ENCODE results near the gene TMEM54.
A peak's percentile ranks its signal among the peaks of the same experiment; 100 is the strongest.

TMEM54 gene

DNA sequence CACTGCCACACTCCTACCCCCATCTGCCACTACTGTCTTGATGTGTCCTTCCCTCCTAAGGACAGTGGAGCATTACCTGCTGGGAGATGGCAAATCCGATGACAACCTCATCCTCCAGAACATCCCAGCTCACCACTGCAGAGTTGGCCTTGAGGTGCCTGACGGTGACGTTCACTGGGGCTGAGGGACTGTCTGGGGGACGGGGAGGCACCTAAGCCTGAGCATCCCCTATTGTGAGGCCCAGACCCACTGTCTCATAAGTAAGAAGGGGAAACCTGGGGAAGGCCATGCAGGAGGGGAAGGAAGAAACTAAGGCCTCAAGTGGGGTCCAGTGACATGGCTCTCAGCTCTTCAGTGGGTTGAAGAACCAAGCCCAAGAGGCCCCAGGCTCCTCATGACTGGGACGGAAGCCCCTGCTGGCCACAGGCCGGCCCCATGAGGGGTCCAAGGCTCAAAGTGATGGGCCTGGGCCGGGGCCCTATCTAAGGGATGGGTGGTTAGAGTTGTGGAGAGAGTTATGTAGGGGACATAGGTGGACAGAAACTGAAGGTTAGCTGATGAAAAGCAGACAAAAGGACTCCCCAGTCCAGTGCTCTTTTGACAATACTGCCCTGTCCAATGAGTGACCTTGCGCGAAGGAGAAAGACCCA, 32.3 kb downstream of the TMEM54 start:
- peaks cover 20% of the 10 kb centered on the region for H3K4me1 Mint-ChIP-seq
- peaks cover 13% of the 10 kb centered on the region for H3K36me3 Mint-ChIP-seq
- no peaks in the 10 kb centered on the region for H3K9me3 Mint-ChIP-seq
- peak overlapping the region; percentile 27 for H3K4me3 Mint-ChIP-seq
- H3K27me3 Mint-ChIP-seq = peaks cover 24% of the 10 kb centered on the region
- no peak overlapping the region for H3K27ac Mint-ChIP-seq

DNA sequence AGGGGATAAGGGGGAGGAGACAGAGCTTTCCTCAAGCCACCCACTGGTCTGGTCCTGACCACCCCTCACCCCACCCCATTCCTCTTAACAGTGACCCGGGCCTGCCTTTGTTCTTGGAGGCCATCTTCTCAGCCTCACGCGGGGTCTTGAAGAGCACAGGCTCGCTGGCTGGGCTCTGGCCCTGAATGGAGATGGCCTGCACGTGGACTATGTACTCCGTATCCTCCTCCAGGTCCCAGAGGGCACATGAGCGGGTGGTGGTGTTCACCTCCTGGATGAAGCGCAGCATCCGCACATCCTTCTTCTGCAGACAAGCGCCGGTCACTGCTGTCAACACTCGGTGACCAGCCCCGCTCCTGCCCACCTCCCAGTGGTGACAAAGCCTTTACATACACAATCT, 33.1 kb downstream of the TMEM54 start:
- H3K4me3 Mint-ChIP-seq = no peak overlapping the region
- peaks cover 13% of the 10 kb centered on the region for H3K36me3 Mint-ChIP-seq
- peaks cover 20% of the 10 kb centered on the region for H3K4me1 Mint-ChIP-seq
- no peaks in the 10 kb centered on the region for H3K9me3 Mint-ChIP-seq
- peaks cover 24% of the 10 kb centered on the region for H3K27me3 Mint-ChIP-seq
- no peak overlapping the region for H3K27ac Mint-ChIP-seq

DNA sequence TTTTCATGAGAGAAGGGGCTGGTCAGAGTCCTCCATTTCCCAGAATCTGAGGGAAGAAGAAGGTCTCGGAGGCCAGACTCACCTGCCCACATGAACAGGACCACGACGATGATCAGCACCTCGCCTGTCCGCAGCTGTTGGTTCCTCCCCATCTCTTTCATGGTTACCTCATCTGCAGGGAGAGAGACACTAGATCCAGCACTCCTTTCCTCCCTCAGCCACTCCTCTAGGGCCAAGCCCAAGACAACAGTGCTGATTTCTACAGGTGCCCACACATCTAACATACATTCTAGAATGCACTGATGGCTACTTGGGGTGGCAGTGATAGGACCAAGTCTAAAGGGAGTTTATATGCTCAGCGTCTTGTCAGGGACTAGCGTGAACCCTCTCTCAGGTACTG, 33.5 kb downstream of the TMEM54 start:
- H3K4me1 Mint-ChIP-seq = peaks cover 20% of the 10 kb centered on the region
- H3K27me3 Mint-ChIP-seq = peaks cover 23% of the 10 kb centered on the region
- H3K27ac Mint-ChIP-seq = no peak overlapping the region
- H3K9me3 Mint-ChIP-seq = no peaks in the 10 kb centered on the region
- peaks cover 13% of the 10 kb centered on the region for H3K36me3 Mint-ChIP-seq
- no peak overlapping the region for H3K4me3 Mint-ChIP-seq

DNA sequence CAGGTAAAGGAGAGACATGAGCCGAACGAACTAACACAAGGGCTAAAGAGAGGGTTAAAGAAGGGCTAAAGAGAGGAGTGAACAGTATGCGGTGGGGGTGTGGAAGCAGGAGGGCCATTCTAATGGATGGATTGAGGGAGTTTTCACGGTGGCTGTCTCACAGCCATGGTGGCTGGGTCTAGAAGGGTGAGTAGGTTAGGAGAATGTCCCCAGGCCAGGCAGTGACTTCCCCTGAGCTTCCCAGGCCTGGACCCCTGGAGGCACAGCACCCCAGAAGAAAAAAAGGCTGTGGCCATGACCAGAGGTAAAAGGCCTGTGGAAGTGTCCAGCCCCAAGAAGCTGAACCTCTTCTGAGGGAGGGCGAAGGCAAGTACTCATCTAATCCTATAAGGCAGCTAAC, 34.0 kb downstream of the TMEM54 start:
- H3K36me3 Mint-ChIP-seq = peaks cover 13% of the 10 kb centered on the region
- H3K4me3 Mint-ChIP-seq = no peak overlapping the region
- no peak overlapping the region for H3K27ac Mint-ChIP-seq
- no peaks in the 10 kb centered on the region for H3K9me3 Mint-ChIP-seq
- H3K4me1 Mint-ChIP-seq = peaks cover 20% of the 10 kb centered on the region
- peaks cover 22% of the 10 kb centered on the region for H3K27me3 Mint-ChIP-seq

- H3K4me1 Mint-ChIP-seq = peaks cover 12% of the 10 kb centered on the region
- no peak overlapping the region for H3K4me3 Mint-ChIP-seq
- peaks cover 16% of the 10 kb centered on the region for H3K36me3 Mint-ChIP-seq
- peaks cover 11% of the 10 kb centered on the region for H3K27me3 Mint-ChIP-seq
- no peaks in the 10 kb centered on the region for H3K9me3 Mint-ChIP-seq
- no peak overlapping the region for H3K27ac Mint-ChIP-seq
Measured at GRCh38 chr1:32865639-32866405, 35.4 kb downstream of the TMEM54 start.

- Mint-ChIP-seq H3K9me3 (no peaks in the 10 kb centered on the region), H3K27ac (no peak overlapping the region), H3K36me3 (peaks cover 16% of the 10 kb centered on the region), H3K4me1 (peaks cover 4% of the 10 kb centered on the region), H3K4me3 (no peak overlapping the region), H3K27me3 (peaks cover 5% of the 10 kb centered on the region)
Measured at GRCh38 chr1:32864375-32865019, 36.7 kb downstream of the TMEM54 start.

DNA sequence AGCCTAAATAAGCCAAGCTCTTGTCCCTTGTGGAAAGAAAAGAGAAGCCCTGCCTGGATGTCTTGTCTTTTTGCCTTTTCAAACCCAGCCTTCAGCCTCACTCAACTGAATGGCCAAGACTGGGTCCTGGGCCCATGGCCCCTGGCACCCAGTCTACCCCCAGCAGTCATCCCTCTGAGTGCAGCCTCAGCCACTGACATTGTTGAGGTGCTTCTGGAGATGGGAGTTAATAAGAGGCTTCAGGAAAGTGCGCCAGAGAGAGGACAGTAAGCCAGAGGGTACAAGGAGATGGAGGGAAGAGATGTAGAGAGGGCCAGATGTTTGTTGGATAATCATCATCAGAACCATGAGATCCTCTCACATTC, 37.3 kb downstream of the TMEM54 start:
- H3K27ac Mint-ChIP-seq = no peak overlapping the region
- H3K9me3 Mint-ChIP-seq = no peaks in the 10 kb centered on the region
- no peak overlapping the region for H3K4me3 Mint-ChIP-seq
- peaks cover 14% of the 10 kb centered on the region for H3K36me3 Mint-ChIP-seq
- no peaks in the 10 kb centered on the region for H3K4me1 Mint-ChIP-seq
- H3K27me3 Mint-ChIP-seq = no peaks in the 10 kb centered on the region

- Mint-ChIP-seq H3K4me1 (no peaks in the 10 kb centered on the region), H3K4me3 (no peak overlapping the region), H3K27ac (no peak overlapping the region), H3K36me3 (peaks cover 9% of the 10 kb centered on the region), H3K9me3 (no peaks in the 10 kb centered on the region), H3K27me3 (no peaks in the 10 kb centered on the region)
Measured at GRCh38 chr1:32863218-32863880, 37.8 kb downstream of the TMEM54 start.

- H3K27me3 Mint-ChIP-seq = no peaks in the 10 kb centered on the region
- H3K4me1 Mint-ChIP-seq = no peaks in the 10 kb centered on the region
- no peak overlapping the region for H3K27ac Mint-ChIP-seq
- H3K9me3 Mint-ChIP-seq = no peaks in the 10 kb centered on the region
- peaks cover 10% of the 10 kb centered on the region for H3K36me3 Mint-ChIP-seq
- H3K4me3 Mint-ChIP-seq = no peak overlapping the region
Measured at GRCh38 chr1:32861904-32862695, 39.1 kb downstream of the TMEM54 start.

DNA sequence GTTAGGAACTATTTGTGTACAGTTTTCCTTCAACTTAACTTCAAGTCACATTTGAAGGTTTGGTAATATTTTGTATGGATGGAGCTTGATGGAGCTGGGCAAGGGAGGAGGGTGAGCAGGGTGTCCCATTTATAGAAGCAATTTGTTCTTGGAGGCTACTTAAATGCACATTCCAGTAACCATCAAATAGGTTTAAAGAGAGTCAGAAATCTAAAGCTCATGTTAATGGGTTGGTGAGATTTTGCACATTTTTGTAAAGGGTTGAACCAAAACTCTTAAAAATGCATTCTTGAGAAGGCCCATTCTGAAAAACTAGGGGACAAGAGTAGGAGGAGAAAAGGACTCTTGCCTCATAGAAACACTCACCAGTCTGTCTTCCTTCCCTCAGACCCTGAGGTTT, 40.6 kb downstream of the TMEM54 start:
- H3K4me1 Mint-ChIP-seq = no peaks in the 10 kb centered on the region
- no peaks in the 10 kb centered on the region for H3K27me3 Mint-ChIP-seq
- H3K9me3 Mint-ChIP-seq = no peaks in the 10 kb centered on the region
- peaks cover 10% of the 10 kb centered on the region for H3K36me3 Mint-ChIP-seq
- no peak overlapping the region for H3K27ac Mint-ChIP-seq
- H3K4me3 Mint-ChIP-seq = no peak overlapping the region

DNA sequence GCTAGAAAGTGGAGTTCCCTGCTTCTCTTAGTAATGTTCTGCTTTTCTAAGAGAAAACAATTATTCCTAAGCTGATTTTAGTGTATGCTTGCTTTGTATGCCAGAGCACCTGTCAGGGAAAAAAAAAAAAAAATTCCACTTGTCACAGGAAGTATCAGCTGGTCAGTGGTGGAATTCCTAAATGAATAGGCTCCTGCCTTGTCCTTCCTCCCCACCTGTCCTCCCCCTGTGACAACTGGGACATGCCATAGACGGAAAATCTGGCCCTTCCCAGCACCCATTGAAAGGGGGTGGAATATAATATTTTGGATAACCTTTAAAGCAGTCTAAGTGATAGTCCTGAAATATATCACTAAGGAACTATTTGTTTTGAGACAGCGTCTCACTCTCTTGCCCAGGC, 41.3 kb downstream of the TMEM54 start:
- peaks cover 10% of the 10 kb centered on the region for H3K36me3 Mint-ChIP-seq
- no peaks in the 10 kb centered on the region for H3K4me1 Mint-ChIP-seq
- no peak overlapping the region for H3K27ac Mint-ChIP-seq
- H3K27me3 Mint-ChIP-seq = no peaks in the 10 kb centered on the region
- H3K4me3 Mint-ChIP-seq = no peak overlapping the region
- no peaks in the 10 kb centered on the region for H3K9me3 Mint-ChIP-seq

- Mint-ChIP-seq H3K4me3 (no peak overlapping the region), H3K27ac (no peak overlapping the region), H3K36me3 (peaks cover 16% of the 10 kb centered on the region), H3K4me1 (no peaks in the 10 kb centered on the region), H3K9me3 (no peaks in the 10 kb centered on the region), H3K27me3 (no peaks in the 10 kb centered on the region)
Measured at GRCh38 chr1:32858791-32859190, 42.4 kb downstream of the TMEM54 start.

- Mint-ChIP-seq H3K27me3 (no peaks in the 10 kb centered on the region), H3K36me3 (peaks cover 16% of the 10 kb centered on the region), H3K4me1 (no peaks in the 10 kb centered on the region), H3K4me3 (no peak overlapping the region), H3K9me3 (no peaks in the 10 kb centered on the region), H3K27ac (no peak overlapping the region)
Measured at GRCh38 chr1:32858136-32858535, 43.1 kb downstream of the TMEM54 start.

DNA sequence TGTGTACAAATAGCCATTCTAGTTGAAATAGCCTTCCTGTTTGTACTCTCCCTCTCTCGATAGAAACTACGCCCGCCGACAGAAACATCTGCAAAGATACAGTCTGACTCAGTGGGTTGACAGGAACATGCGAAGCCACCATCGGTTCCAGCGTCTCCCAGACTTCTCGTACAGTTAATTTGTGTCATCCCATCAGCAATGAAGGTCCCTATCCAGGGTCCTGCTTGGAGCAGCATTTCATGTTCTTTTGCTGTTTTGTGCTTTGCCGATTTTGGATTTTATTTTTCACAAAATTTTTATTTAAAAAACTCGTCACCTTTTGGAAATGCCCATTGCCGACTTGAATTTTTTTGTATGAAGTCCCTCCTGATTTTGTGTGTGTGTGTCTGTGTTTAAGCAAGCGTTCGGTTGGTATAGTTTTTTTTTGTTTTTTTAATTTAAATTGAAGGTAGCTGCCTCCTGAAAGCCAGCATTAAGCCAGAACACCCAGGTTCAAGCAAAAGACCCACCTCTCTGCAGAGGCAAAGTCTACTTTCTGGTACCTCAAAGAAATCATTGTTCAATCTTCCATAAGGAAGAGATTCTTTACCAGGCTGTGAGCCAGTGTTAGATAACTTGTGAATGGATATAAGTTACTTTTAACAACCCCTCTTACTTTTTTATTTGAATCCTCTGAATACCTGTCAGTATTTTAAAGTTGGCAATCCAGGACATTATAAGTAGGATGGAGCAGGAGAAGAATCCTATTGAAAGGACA, 45.1 kb downstream of the TMEM54 start:
- H3K27ac Mint-ChIP-seq = no peak overlapping the region
- H3K27me3 Mint-ChIP-seq = no peaks in the 10 kb centered on the region
- no peak overlapping the region for H3K4me3 Mint-ChIP-seq
- H3K4me1 Mint-ChIP-seq = no peaks in the 10 kb centered on the region
- H3K36me3 Mint-ChIP-seq = peaks cover 14% of the 10 kb centered on the region
- H3K9me3 Mint-ChIP-seq = no peaks in the 10 kb centered on the region

Measured in activated naive CD4-positive, alpha-beta T cell treated with anti-CD3 and anti-CD28 coated beads, Interleukin-2, amount 50 U/mL, for 24 hours (primary cell).